ENCODE measurements around the gene ZNF831. TPM values are rescaled to one million over a fixed set of nuclear protein-coding genes. Genes with fewer than 3 reads are reported as not detected.
A peak's percentile ranks its signal among the peaks of the same experiment; 100 is the strongest.

Gene ZNF831
- total RNA-seq, 4 donors from 2014 or later = 0.78 to 2.3 (median 1.6) TPM

- no peak overlapping the region for H3K27ac ChIP-seq
- TF ChIP-seq, protein P1, sequence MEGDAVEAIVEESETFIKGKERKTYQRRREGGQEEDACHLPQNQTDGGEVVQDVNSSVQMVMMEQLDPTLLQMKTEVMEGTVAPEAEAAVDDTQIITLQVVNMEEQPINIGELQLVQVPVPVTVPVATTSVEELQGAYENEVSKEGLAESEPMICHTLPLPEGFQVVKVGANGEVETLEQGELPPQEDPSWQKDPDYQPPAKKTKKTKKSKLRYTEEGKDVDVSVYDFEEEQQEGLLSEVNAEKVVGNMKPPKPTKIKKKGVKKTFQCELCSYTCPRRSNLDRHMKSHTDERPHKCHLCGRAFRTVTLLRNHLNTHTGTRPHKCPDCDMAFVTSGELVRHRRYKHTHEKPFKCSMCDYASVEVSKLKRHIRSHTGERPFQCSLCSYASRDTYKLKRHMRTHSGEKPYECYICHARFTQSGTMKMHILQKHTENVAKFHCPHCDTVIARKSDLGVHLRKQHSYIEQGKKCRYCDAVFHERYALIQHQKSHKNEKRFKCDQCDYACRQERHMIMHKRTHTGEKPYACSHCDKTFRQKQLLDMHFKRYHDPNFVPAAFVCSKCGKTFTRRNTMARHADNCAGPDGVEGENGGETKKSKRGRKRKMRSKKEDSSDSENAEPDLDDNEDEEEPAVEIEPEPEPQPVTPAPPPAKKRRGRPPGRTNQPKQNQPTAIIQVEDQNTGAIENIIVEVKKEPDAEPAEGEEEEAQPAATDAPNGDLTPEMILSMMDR (IDR thresholded peaks at IDR 0.05) = no peak
- no peak for TF ChIP-seq POLR2A (IDR thresholded peaks at IDR 0.05)
- intact Hi-C loops (cut with DNase I) = loop anchor here (5.0 to 10.0 kb wide), 3 partner anchors 136 to 356 kb away; no protein-coding TSS in a partner anchor
- no peaks in the 10 kb centered on the region for H3K9me3 ChIP-seq
- 45 to 60% methylated on average over 21 of the region's 21 CpGs for WGBS, 2 donors
- H3K4me1 ChIP-seq = peaks cover 24 to 26% of the 10 kb centered on the region in 2 donors
- H3K4me3 ChIP-seq (replicated peaks in 1 of 3) = no peak overlapping the region
- DNase-seq = peak in 1 of 2 donors; percentile 38
- no peaks in the 10 kb centered on the region for H3K36me3 ChIP-seq
- H3K27me3 ChIP-seq = no peaks in the 10 kb centered on the region
Observed at GRCh38 chr20:59223182-59223601, 59.6 kb downstream of the ZNF831 start.

DNA sequence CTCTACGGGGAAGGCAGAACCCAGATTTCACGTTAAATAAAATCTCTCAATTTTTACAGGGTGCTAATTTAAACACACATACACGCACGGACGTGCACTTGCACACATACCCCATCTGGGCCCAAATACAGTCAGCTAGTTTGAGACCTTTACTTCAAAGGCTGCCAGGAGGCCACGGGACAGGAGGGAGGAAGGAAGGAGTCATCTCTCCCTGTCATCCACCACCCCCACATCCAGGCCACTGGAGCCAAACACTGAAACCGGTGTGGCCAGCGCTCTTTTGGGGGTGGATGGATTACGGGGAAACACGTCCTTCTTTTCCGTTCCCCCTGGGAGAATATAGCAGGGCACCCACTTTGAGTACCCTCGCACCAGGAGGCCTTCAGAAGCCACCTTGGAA, 60.1 kb downstream of the ZNF831 start:
- no peaks in the 10 kb centered on the region for H3K36me3 ChIP-seq
- no peak for DNase-seq
- no peaks in the 10 kb centered on the region for H3K9me3 ChIP-seq
- peak overlapping the region in 2 of 3 donors; percentile 52 to 61 for H3K27ac ChIP-seq
- TF ChIP-seq POLR2A (IDR thresholded peaks at IDR 0.05) = no peak
- TF ChIP-seq, protein P1 (IDR thresholded peaks at IDR 0.05) = no peak
- intact Hi-C loops (cut with DNase I) = loop anchor here (5.0 to 10.0 kb wide), 3 partner anchors 136 to 356 kb away; no protein-coding TSS in a partner anchor
- H3K4me1 ChIP-seq = peaks cover 24 to 26% of the 10 kb centered on the region in 2 donors
- 83 to 90% methylated on average over 12 of the region's 12 CpGs for WGBS, 2 donors
- no peaks in the 10 kb centered on the region for H3K27me3 ChIP-seq
- H3K4me3 ChIP-seq (replicated peaks in 1 of 3) = no peak overlapping the region

GRCh38 chr20:59224236-59224635, 60.6 kb downstream of the ZNF831 start:
- H3K4me3 ChIP-seq (replicated peaks in 1 of 3) = no peak overlapping the region
- 79 to 84% methylated on average over 8 of the region's 8 CpGs for WGBS, 2 donors
- peak overlapping the region; percentile 17 to 61 (median 52) for H3K27ac ChIP-seq
- H3K9me3 ChIP-seq = no peaks in the 10 kb centered on the region
- no peak for DNase-seq
- TF ChIP-seq, protein P1 (IDR thresholded peaks at IDR 0.05) = no peak
- no peak for TF ChIP-seq POLR2A (IDR thresholded peaks at IDR 0.05)
- H3K27me3 ChIP-seq = no peaks in the 10 kb centered on the region
- no peaks in the 10 kb centered on the region for H3K36me3 ChIP-seq
- intact Hi-C loops (cut with DNase I) = loop anchor here (5.0 to 10.0 kb wide), 3 partner anchors 137 to 357 kb away; no protein-coding TSS in a partner anchor
- peaks cover 24 to 26% of the 10 kb centered on the region in 2 donors for H3K4me1 ChIP-seq

GRCh38 chr20:59230385-59230784, 66.8 kb downstream of the ZNF831 start:
- DNase-seq = no peak
- H3K36me3 ChIP-seq = no peaks in the 10 kb centered on the region
- peaks cover 0 to 1% of the 10 kb centered on the region in 2 donors for H3K4me1 ChIP-seq
- H3K4me3 ChIP-seq (replicated peaks in 1 of 3) = no peak overlapping the region
- H3K27me3 ChIP-seq = no peaks in the 10 kb centered on the region
- WGBS, 2 donors = 92 to 97% methylated on average over 1 of the region's 1 CpG
- H3K9me3 ChIP-seq = no peaks in the 10 kb centered on the region
- no peak overlapping the region for H3K27ac ChIP-seq
- intact Hi-C loops (cut with DNase I) = no loop called here
- TF ChIP-seq, protein P1 (IDR thresholded peaks at IDR 0.05) = no peak
- no peak for TF ChIP-seq POLR2A (IDR thresholded peaks at IDR 0.05)

DNA sequence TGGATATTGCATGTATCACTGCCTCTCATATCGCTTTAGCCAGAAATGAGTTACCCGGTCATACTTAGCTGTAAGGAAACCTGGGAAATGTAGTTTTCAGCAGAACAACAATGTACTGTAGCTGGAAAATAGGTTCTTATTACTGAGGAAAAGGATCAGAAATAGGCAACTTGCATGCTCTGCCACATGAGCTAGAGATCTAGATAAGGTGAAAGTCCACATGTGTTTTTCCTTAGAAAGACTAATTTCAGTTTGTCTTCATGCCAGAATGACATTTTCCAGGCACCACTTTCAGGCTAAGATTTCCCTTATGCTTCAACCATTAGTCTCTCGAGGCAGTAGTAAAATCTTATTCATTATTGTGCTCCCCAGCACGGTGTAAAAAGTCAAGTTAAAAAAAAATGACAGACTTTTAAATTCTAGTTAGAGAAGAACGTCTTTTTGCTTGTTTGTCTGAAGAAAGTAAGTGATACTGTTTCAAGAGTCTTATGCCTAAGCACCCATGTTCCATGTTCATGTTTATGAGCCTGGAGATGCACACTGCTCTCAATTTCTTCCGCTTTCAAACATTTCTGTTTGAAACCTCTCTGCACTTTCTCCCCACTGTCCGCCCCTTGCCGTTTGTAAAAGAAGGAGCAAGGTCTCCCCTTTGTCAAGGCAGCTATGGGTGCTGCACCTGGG, 67.6 kb downstream of the ZNF831 start:
- H3K4me1 ChIP-seq = peaks cover 2 to 3% of the 10 kb centered on the region in 2 donors
- intact Hi-C loops (cut with DNase I) = no loop called here
- H3K36me3 ChIP-seq = no peaks in the 10 kb centered on the region
- TF ChIP-seq, protein P1 (IDR thresholded peaks at IDR 0.05) = no peak
- no peak for TF ChIP-seq POLR2A (IDR thresholded peaks at IDR 0.05)
- H3K9me3 ChIP-seq = no peaks in the 10 kb centered on the region
- H3K27ac ChIP-seq = no peak overlapping the region
- DNase-seq = no peak
- WGBS, 2 donors = 61 to 66% methylated on average over 8 of the region's 8 CpGs
- no peak overlapping the region for H3K4me3 ChIP-seq (replicated peaks in 1 of 3)
- H3K27me3 ChIP-seq = no peaks in the 10 kb centered on the region

Measured in thyroid gland (tissue), 4 donors.